GM18519 (cell line): ENCODE results near the gene CCSER2.
A peak's percentile ranks its signal among the peaks of the same experiment; 100 is the strongest.
"Not testable (repeated sequence)": the region's sequence is repeated elsewhere in the genome, so short reads cannot be mapped to it uniquely, and the experiment has no call there.

Source experiments
- ATAC-seq: cut with Tn5 transposase; IDR thresholded peaks from one replicate; pipeline ENCODE4 v1.9.1; 2021; ENCODE audit warnings: mild to moderate bottlenecking, moderate library complexity; ENCODE audit not compliant: unreplicated experiment, low FRiP score

Gene CCSER2

DNA sequence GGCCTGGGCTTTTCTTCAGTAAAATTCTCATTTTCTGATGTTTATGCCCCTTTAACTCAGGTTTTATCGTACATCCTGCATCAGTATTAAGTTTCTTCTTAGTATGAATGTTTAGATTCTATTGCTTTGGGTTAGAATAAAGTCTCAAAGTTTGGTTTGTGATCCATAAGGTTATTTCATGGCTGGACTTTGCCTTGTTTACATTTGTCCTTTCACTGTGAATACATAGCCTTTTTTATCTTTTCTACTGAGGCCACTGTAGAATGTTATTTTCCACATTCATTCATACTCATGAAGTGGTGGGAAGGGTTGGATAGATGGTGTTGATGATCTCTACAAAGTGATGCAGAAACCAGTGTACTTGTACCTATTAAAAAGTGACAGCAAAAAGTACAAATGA lies 59.8 kb downstream of the CCSER2 start:
- ATAC-seq: no peak

DNA sequence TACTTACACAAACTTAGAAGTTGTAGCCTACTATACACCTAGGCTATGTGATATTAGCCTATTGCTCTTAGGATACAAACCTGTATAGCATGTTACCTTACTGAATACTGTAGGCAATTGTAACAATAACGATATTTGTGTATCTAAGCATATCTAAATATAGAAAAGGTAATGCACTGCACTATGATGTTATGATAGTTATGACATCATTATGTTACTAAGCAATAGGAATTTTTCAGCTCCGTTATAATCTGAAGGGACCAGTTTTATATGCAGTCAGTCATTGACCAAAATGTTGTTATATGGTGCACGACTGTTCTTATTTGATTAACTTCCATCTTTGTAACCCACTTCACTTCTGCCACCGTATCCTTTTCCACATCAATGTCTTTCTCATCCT lies 62.0 kb downstream of the CCSER2 start:
- no peak for ATAC-seq

DNA sequence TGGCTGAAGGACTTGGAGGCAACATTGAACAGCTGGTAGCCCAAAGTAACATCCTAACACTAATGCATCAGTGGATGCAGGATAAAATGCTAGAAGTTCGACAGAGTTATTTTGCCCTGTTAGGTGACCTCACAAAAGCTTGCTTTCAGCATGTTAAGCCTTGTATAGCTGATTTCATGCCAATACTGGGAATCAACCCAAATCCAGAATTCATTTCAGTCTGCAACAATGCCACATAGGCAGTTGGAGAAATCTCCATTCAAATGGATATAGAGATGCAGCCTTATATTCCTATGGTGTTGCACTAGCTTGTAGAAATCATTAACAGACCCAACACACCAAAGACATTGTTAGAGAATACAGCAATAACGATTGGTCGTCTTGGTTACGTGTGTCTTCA lies 62.9 kb downstream of the CCSER2 start:
- no peak for ATAC-seq

DNA sequence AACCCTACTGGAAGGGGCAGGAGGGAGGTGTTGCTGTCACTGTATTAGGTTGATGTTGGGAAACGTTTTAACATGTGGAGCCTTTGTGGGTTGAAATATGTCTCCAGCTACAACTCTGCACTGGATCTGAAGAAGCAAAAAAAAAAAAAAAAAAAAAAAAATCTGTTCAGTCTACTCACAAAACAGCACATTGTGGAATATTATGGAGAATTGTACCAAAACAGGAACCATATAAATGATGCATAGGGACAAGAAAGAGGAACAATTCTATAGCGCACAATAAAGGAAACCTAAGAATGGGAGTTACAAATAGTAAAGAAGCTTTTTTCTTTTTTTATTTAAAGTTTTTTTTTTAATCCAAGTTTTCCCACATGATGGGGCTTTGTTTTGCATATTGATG lies 63.8 kb downstream of the CCSER2 start:
- no peak for ATAC-seq

DNA sequence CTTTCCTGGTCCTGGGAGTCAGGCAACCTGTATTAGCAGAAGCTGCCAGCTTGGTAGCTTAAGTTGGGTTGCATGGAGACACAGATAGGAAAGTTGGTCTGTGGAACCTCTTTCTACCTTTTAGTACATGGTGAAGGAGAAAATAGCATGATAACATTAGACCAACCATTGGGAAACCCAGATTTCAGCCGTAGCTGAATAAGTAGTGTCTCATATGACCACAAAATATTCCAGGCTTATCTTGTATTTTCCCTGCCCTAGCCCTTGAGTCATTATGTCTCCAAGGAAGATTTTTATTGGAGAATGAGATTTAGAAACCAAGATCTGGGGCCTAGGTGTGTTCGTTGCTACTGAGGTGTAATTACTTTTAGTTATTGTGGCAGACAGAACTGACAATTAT lies 67.2 kb downstream of the CCSER2 start:
- ATAC-seq: no peak

- peak; percentile 74 for ATAC-seq
Measured at GRCh38 chr10:84397735-84398144, 69.4 kb downstream of the CCSER2 start.

GRCh38 chr10:84398696-84399095 lies 70.3 kb downstream of the CCSER2 start:
- no peak for ATAC-seq

GRCh38 chr10:84401854-84402611 lies 73.6 kb downstream of the CCSER2 start:
- no peak for ATAC-seq

- ATAC-seq: no peak
Measured at GRCh38 chr10:84404783-84405182, 76.4 kb downstream of the CCSER2 start.

- ATAC-seq: no peak
Measured at GRCh38 chr10:84405662-84406061, 77.3 kb downstream of the CCSER2 start.

- no peak for ATAC-seq
Measured at GRCh38 chr10:84406561-84406960, 78.2 kb downstream of the CCSER2 start.

- no peak for ATAC-seq
Measured at GRCh38 chr10:84407388-84408049, 79.1 kb downstream of the CCSER2 start.

GRCh38 chr10:84412482-84412881 lies 84.1 kb downstream of the CCSER2 start:
- no peak for ATAC-seq

GRCh38 chr10:84414110-84414509 lies 85.7 kb downstream of the CCSER2 start:
- not testable (repeated sequence) for ATAC-seq

GRCh38 chr10:84415539-84416244 lies 87.3 kb downstream of the CCSER2 start:
- ATAC-seq: no peak

- no peak for ATAC-seq
Measured at GRCh38 chr10:84416245-84416555, 87.8 kb downstream of the CCSER2 start.

DNA sequence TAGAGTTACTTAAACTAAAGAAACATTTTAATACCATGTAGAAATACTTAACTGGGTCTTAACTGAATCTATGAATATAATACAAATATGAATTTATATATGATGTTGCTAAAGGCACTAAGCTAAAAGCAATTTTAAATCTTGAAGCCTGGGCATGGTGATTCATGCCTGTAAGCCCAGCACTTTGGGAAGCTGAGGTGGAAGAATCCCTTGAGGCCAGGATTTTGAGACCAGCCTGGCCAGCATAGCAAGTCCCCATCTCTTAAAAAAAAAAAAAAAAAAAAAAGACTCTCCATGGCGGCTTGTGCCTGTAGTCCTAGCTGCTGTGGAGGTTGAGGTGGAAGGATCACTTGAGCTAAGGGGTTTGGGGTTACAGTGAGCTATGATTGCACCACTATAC lies 95.3 kb downstream of the CCSER2 start:
- no peak for ATAC-seq

DNA sequence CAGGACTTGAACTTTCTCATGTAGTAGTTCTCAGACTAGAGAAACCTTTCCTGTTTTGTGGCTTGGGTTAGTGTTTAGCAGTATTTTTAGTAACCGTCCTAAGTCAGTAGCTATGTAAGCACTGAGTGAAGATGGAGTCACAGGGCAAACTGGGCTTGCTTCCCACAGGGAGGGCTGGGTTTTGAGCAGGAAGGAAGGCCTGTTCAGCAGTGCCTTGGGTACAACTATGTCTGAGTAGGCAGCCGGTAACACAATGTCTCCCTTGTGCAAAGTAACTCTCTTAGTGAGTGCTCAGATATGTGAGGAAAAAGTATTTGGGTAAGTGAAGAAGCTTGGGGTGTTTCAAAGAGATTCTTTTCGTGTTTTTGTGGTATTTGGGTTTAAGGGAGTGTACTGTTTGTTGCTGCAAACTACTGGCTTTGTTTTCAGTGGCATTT lies 96.4 kb downstream of the CCSER2 start:
- ATAC-seq: no peak

- ATAC-seq: no peak
Measured at GRCh38 chr10:84427903-84428650, 99.7 kb downstream of the CCSER2 start.

DNA sequence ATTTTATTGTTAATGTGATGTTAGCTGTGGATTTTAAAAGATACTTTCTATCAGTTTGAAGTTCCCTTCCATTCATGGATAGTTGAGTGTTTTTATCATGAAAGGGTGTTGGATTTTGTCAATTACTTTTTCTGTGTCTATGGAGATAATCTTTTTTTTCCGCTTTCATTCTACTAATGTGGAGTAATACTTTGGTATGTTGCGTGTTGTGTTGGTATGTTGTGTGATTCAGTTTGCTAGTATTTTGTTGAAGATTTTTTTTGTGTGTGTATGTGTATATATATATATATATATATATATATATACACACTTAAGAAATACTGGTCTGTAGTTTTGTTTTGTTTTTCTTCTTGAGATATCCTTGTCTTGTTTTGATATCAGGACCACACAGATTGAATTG lies 100.3 kb downstream of the CCSER2 start:
- ATAC-seq: no peak

DNA sequence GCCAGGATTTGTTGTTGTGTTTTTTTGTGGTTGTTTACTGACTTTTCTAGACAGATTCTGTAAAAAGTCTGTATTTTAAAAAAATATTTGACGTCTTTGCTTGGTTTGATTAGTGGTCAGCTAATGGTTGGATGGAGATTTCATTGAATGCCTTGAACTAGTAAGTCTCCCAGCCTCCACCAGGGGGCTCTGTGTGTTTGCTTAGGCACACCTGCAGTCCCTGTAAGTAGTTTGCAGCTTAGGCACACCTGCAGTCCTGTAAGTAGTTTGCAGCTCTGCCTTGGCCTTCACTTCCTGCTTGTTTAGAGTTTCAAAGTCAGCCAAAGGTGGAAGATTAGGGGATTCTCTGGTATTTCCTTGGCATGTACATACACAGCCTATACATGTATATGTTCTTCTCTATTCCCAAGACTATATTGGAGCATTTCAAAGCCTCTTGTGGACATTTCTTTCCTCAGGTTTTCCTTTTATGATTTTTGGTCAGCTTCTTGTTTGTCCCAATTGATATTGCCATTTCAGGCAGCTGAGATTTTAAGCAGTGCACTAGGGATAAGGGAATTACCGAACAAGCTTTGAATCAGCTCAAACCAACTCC lies 101.6 kb downstream of the CCSER2 start:
- ATAC-seq: peak; percentile 94
